Measurements from ENCODE around the gene TSC22D1.

The TSC22D1 gene

GRCh38 chr13:44452418-44452817 lies 123.7 kb downstream of the TSC22D1 start:
- DNase-seq (ENCODE audit: low spot score), result no peak

- no peak for DNase-seq (ENCODE audit: low spot score)
Observed at GRCh38 chr13:44451651-44452050, 124.5 kb downstream of the TSC22D1 start.

GRCh38 chr13:44451126-44451525 lies 125.0 kb downstream of the TSC22D1 start:
- DNase-seq (ENCODE audit: low spot score), result no peak

GRCh38 chr13:44449999-44450821 lies 125.9 kb downstream of the TSC22D1 start:
- no peak for DNase-seq (ENCODE audit: low spot score)

GRCh38 chr13:44448875-44449274 lies 127.3 kb downstream of the TSC22D1 start:
- DNase-seq (ENCODE audit: low spot score), result no peak

- DNase-seq (ENCODE audit: low spot score), result no peak
Observed at GRCh38 chr13:44448373-44448772, 127.8 kb downstream of the TSC22D1 start.

GRCh38 chr13:44447783-44448321 lies 128.3 kb downstream of the TSC22D1 start:
- DNase-seq (ENCODE audit: low spot score), result no peak

GRCh38 chr13:44440046-44440608 lies 136.0 kb downstream of the TSC22D1 start:
- DNase-seq (ENCODE audit: low spot score), result no peak

- no peak for DNase-seq (ENCODE audit: low spot score)
Observed at GRCh38 chr13:44439452-44440024, 136.6 kb downstream of the TSC22D1 start.

- DNase-seq (ENCODE audit: low spot score), result no peak
Observed at GRCh38 chr13:44438234-44438579, 137.9 kb downstream of the TSC22D1 start.

GRCh38 chr13:44437356-44438233 lies 138.5 kb downstream of the TSC22D1 start:
- DNase-seq (ENCODE audit: low spot score), result peak; percentile 81

GRCh38 chr13:44436589-44437337 lies 139.4 kb downstream of the TSC22D1 start:
- peak; percentile 98 for DNase-seq (ENCODE audit: low spot score)

- DNase-seq (ENCODE audit: low spot score), result no peak
Observed at GRCh38 chr13:44435919-44436510, 140.1 kb downstream of the TSC22D1 start.

- peak; percentile 99 for DNase-seq (ENCODE audit: low spot score)
Observed at GRCh38 chr13:44435142-44435918, 140.8 kb downstream of the TSC22D1 start.

GRCh38 chr13:44434766-44435141 lies 141.4 kb downstream of the TSC22D1 start:
- DNase-seq (ENCODE audit: low spot score), result no peak

- DNase-seq (ENCODE audit: low spot score), result no peak
Observed at GRCh38 chr13:44433863-44434765, 142.0 kb downstream of the TSC22D1 start.

- DNase-seq (ENCODE audit: low spot score), result no peak
Observed at GRCh38 chr13:44432650-44433049, 143.5 kb downstream of the TSC22D1 start.

- peak; percentile 79 for DNase-seq (ENCODE audit: low spot score)
Observed at GRCh38 chr13:44431150-44431549, 145.0 kb downstream of the TSC22D1 start.

- DNase-seq (ENCODE audit: low spot score), result no peak
Observed at GRCh38 chr13:44429311-44429710, 146.8 kb downstream of the TSC22D1 start.
